Measurements from ENCODE around the gene BRCC3.
A peak's percentile ranks its signal among the peaks of the same experiment; 100 is the strongest.

Gene BRCC3

GRCh38 chrX:155056471-155056870 is 14.8 kb upstream of the BRCC3 start:
- DNase-seq: no peak

- peak; percentile 42 for DNase-seq
These were observed 14.2 kb upstream of the BRCC3 start for GRCh38 chrX:155056877-155057792.

- DNase-seq: no peak
These were observed 9.5 kb upstream of the BRCC3 start for GRCh38 chrX:155061760-155062159.

DNA sequence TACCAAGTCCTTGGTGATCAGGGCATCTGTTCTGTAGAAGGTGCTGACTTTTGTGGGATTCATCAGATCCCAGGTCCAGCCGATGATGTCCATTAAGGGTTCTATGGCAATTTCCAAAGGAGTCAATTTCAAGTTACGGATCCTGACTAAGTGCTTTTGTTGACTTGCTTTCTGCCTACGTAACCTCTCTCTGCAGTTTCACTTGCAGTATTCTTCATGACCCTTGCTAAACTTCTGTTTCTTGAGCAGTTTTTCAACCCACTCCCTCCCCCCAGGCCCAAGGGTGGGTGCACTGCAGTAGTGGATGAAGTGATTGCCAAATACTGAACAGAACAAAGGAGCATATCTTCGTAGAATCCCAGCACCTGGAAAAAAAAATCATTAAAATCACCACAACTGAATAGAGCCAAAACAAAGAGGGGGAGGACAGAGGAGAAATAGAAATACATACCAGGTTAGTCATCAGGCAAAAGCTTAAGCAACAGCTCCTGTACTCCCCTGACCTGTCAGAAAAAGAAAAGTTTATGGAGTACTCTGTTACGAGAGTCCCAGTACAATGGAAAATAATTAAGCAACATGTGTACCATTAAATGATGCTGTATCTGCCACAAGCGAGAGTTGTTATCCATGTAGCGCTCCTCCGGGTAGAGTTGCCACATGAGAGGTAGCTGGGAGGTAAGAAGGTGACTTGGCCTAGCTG is 6.1 kb upstream of the BRCC3 start:
- no peak for DNase-seq

DNA sequence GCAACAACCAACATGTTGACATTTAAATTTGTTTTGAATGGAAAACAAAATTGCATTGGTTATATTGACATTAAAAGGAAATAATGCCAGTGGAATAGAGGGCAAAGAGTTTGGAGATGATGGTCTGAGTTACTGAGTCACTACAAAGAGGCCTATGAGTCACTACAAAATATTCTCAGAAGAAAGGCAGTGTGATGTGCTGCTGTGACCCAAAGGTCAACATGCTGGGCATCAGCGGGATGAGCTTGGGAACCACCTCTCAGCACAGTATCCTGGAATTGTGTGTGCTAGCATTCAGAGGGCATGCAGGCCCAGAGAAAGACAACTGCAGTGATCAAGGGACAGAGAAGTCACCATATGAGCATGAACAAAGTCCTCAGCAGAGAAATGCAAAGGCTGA is 3.1 kb upstream of the BRCC3 start:
- no peak for DNase-seq

DNA sequence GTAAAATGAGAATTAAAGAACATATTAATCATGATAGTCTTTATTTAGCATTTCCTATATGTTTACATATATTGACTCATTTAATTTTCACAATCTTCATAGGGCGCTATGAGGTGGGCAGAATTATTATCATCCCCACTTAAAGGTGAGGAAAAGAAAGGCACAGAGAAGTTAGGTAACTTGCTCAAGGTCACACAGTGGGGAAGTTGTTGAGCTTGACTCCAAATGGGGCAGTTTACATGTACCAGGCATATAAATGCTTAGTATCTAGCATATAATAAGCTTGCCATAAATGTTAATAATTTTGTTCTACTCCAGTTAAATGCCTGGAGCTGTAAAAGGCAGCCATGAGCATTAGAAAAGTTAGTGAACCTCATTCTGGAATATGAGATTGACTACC is 1.9 kb upstream of the BRCC3 start:
- DNase-seq: no peak

GRCh38 chrX:155070038-155070437 is 1.3 kb upstream of the BRCC3 start:
- peak; percentile 16 for DNase-seq

GRCh38 chrX:155070663-155070974 is 689 bp upstream of the BRCC3 start:
- peak; percentile 69 for DNase-seq

GRCh38 chrX:155071694-155072280 is 479 bp downstream of the BRCC3 start:
- DNase-seq: no peak

DNA sequence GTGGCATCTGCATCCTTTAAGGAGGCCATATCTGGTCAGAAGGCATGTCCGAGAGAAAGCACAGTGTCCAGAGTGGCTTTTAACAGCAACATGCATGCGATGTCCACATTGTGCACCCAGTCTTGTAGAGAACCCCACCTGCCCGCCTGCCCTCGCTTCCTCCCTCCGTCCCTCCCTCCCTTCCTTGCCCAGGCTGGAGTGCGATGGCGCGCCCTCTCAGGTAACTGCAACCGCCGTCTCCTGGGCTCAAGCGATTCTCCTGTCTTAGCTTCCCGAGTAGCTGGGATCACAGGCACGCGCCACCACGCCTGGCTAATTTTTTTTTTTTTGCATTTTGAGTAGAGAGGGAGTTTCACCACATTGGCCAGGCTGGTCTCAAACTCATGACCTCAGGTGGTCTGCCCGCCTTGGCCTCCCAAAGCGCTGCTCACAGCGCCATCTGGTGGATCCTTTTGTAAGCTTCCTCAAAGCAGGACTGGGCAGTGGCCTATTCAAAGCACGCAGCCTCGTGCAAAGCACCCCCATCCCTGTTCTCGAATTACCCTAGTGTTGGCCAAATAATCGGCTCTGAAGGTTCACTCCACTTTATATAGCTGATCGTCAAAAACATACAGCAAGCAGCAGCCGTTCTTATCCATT is 15.0 kb downstream of the BRCC3 start:
- DNase-seq: no peak

- no peak for DNase-seq
These were observed 15.8 kb downstream of the BRCC3 start for GRCh38 chrX:155086961-155087735.

DNA sequence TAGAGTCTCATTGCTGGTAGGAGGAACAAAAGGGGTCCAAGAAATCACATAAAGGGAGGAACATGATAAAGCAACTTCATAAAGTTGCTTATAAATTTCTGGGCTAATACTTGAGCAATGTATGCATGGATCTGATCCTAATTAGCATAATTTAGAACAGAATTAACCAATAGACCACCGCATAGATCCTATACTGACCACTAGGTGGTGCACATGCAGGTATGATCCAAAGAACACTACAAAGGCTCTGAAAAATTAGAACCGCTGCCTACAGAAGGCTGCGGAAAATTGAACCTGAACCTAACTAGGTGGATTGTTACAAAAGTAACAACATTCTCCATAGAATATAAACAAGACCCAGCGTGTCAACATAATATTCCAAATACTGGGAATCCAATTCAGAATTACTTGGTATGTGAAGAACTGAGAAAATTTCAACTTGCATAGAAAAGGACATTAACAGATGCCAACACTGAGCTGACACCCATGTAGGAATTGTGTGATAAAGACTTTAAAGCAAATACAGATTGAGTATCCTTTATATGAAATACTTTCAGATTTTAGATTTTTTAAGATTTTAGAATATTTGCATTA is 23.3 kb downstream of the BRCC3 start:
- DNase-seq: no peak

DNA sequence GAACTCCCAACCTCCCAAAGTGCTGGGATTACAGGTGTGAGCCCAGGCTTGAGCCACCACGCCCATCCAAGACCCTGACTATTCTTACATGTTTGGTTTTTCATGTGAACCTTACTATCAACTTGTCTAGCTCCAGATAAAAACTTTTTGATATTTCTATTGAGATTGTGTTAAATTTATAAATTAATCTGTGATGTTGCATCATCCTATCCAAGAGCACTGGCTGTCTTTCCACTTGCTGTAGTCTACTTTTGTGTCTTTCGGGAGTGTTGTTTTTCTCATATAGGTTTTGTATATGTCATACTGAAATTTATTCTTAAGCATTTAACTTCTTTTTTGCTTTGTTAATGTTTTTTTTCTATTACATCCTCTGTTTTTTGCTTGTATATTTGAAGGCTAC is 34.6 kb downstream of the BRCC3 start:
- DNase-seq: no peak

DNA sequence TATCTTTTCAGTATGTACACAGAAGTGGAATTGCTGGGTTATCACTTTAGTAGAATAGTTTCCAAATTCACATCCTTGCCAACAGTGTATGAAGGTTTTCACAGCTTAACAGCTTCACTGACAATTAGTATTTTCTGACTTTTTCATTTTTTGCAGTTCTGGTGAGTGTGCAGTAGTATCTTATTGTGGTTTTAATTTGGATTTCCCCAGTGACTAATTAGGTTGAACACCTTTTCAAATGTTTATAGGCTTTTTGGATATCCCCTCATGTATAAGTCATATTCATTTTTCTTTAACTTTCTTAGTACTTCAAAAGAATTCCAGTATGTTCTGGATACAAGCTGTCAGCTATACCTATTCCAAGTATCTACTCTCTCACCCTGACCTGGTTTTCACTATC is 37.1 kb downstream of the BRCC3 start:
- DNase-seq: no peak

- DNase-seq: no peak
These were observed 40.9 kb downstream of the BRCC3 start for GRCh38 chrX:155112171-155112570.

GRCh38 chrX:155113097-155113496 is 41.8 kb downstream of the BRCC3 start:
- DNase-seq: no peak

- no peak for DNase-seq
These were observed 44.0 kb downstream of the BRCC3 start for GRCh38 chrX:155115174-155115819.

DNA sequence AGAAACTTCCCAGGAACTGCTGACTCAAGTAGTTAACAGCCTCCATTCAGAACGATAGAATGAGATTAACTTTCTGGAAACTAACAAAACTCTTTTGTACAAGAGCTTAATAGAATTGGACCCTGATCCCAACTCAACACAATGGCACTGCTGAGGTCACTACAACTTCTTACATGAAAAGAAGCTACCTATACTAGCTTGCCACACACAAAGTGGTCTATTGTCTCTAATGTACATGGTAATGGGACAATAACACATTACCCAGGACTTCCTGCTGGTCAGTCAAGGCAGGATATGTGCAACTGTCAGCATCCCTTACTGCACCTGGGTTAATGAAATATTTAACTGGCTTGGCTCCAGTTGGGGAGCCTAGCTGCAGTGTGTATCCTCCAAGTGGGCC is 56.2 kb downstream of the BRCC3 start:
- DNase-seq: no peak

GRCh38 chrX:155127940-155128339 is 56.6 kb downstream of the BRCC3 start:
- DNase-seq: no peak

- no peak for DNase-seq
These were observed 60.8 kb downstream of the BRCC3 start for GRCh38 chrX:155132110-155132509.

DNA sequence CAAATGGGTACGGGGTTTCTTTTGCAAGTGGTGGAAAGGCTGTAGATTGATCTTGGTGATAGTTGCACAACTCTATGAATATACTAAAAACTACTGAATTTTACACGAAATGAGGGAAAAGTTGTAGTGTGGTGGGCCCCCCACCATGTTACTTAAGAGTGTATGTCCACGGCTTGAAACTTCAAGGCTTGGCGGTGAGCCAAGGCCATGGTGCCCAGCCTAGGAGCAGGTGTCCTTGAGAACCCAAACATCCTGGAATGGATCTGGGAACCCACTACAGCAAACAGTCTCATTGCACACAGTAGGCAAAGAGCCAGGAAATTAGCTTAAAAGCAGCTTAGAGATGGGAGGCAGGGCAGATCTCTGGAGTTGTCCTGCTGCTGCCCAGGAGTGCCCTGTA is 62.9 kb downstream of the BRCC3 start:
- DNase-seq: no peak
